ENCODE data around the gene SMYD3. TPM values are rescaled to one million over a fixed set of nuclear protein-coding genes. Genes with fewer than 3 reads are reported as not detected.

Gene SMYD3
- total and polyA plus RNA-seq, 10 of the 15 experiments (the other 5 are each of a cell fraction or from before 2014, with no cell fraction given): 18.3 to 54.0 (median 24.8) TPM

DNA sequence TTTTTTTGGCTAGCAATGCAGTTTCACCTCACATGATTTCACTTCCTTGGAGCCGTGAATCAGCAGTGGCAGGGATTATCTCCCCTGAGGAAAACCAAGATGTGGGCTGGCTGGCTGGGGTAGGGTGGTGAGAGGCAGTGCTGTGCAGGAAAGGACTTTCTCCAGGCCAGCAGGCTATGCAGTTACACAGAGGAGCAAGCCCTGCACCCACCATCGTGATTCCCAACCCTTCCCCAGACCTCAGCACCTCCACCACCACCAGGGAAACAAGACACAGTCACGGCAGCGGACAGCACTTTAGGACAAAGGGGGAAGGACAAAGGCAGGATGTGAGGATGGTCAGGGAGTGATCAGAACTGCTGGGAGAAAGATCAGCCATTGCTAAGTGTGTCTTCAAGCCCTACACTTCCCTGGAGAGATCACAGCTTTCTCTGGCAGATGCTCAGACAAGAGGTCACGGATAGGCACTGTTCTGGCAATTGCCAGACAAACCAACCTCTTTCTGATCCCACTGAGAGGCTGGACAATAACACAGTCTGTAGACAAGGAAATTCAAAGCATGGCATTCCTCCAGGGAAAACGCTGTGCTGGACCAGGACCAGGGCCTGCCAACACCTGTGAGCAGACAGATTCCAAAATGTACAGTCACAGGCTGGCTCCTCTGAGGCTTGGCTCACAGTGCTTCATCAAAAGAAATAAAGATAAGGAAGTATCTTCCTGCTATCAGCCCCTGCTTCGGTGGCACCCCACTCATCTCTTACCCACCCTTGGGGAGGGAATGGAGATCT, 509.4 kb downstream of the SMYD3 start:
- TF ChIP-seq BCL11A (IDR thresholded peaks at IDR 0.05; ENCODE audit: low read depth, low read length): no peak
- TF ChIP-seq, protein P1, sequence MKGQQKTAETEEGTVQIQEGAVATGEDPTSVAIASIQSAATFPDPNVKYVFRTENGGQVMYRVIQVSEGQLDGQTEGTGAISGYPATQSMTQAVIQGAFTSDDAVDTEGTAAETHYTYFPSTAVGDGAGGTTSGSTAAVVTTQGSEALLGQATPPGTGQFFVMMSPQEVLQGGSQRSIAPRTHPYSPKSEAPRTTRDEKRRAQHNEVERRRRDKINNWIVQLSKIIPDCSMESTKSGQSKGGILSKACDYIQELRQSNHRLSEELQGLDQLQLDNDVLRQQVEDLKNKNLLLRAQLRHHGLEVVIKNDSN (IDR thresholded peaks at IDR 0.05; ENCODE audit: borderline replicate concordance, extremely low read length, insufficient read depth, low read depth, low read length): no peak
- H3K27ac ChIP-seq (ENCODE audit: control insufficient read depth, insufficient read depth): no peak overlapping the region
- H3K9ac ChIP-seq (ENCODE audit: control insufficient read depth, insufficient read depth, low read length): no peak overlapping the region
- H3K79me2 ChIP-seq (ENCODE audit: control insufficient read depth, insufficient read depth, low read length): no peaks in the 10 kb centered on the region
- DNase-seq (ENCODE audit: low read depth, low spot score): no peak
- no peak overlapping the region for H3K4me3 ChIP-seq
- H4K20me1 ChIP-seq (ENCODE audit: control insufficient read depth, insufficient read depth): no peaks in the 10 kb centered on the region
- ChIA-PET POLR2A (no interaction called here), RAD21 (ENCODE audit: unreplicated experiment) (interaction anchor here (1.3 to 1.6 kb wide), 2 partner anchors 100 to 109 kb away, joined by 3 read pairs; no protein-coding TSS in a partner anchor), SMC1A (ENCODE audit: uncharacterized antibody, unreplicated experiment) (interaction anchor here (1.3 to 2.5 kb wide), 3 partner anchors 7 to 116 kb away, joined by 3 to 13 read pairs (median 5); no protein-coding TSS in a partner anchor), CTCF (interaction anchor here (4.8 kb wide), 1 partner anchor 108 kb away, joined by 48 read pairs; no protein-coding TSS in a partner anchor)
- peaks cover 4% of the 10 kb centered on the region; the same call in 1 of the 2 replicates for H3K4me1 ChIP-seq (ENCODE audit: control insufficient read depth, insufficient read depth, low read length)
- intact Hi-C loops (cut with micrococcal nuclease; ENCODE audit: unreplicated experiment) (no loop called here), in situ Hi-C loops (cut with MboI) (loop anchor here (5.0 kb wide), 1 partner anchor 100 kb away; no protein-coding TSS in a partner anchor)
- BruUV-seq (replicated peaks): no TSS peak
- H3K9me3 ChIP-seq (replicated peaks; ENCODE audit: control insufficient read depth, insufficient read depth, low read length): no peaks in the 10 kb centered on the region
- H3K36me3 ChIP-seq (ENCODE audit: control insufficient read depth in 2 of 2, insufficient read depth in 2 of 2, low read length in 1 of 2): no peaks in the 10 kb centered on the region
- no peak for ATAC-seq
- no peak for FAIRE-seq
- 70% methylated on average over 7 of the region's 7 CpGs for WGBS (ENCODE audit: insufficient coverage, insufficient replicate concordance, low lambda C conversion rate, missing lambda C conversion rate)
- H3K27me3 ChIP-seq (replicated peaks in 1 of 2; ENCODE audit: control insufficient read depth in 2 of 2, insufficient read depth in 2 of 2, low read length in 1 of 2): no peaks in the 10 kb centered on the region
- H2AFZ ChIP-seq (ENCODE audit: control insufficient read depth, low read depth, low read length): no peak overlapping the region
- H3K4me2 ChIP-seq (ENCODE audit: control insufficient read depth, insufficient read depth): no peak overlapping the region

DNA sequence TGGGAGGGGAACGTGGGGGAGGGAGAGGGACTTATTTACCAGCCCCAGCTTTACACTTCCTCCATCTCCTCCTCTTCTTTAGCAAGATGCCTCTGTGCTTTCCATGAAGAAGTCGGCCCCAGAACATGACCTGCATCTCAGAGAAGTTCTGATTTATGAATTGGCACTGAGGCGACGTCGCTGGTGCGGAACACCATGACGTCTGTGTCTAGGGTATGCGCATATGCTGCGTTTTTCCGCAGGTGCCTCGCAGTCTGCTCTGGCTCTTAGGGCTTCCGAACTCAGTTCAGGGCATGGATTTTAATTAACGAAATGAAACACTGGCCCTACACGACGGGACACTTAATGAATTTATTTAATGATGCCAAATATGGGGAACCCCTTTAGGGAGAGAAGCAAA, 510.3 kb downstream of the SMYD3 start:
- no peak overlapping the region for H3K4me2 ChIP-seq (ENCODE audit: control insufficient read depth, insufficient read depth)
- 80% methylated on average over 15 of the region's 15 CpGs for WGBS (ENCODE audit: insufficient coverage, insufficient replicate concordance, low lambda C conversion rate, missing lambda C conversion rate)
- ChIA-PET SMC1A (ENCODE audit: uncharacterized antibody, unreplicated experiment) (interaction anchor here (0.7 to 1.2 kb wide), 3 partner anchors 43 to 108 kb away, joined by 3 to 4 read pairs (median 3); no protein-coding TSS in a partner anchor), CTCF (interaction anchor here (1.0 to 1.4 kb wide), 2 partner anchors 13 to 108 kb away, joined by 3 read pairs; no protein-coding TSS in a partner anchor), POLR2A (no interaction called here), RAD21 (ENCODE audit: unreplicated experiment) (interaction anchor here (1.3 kb wide), 1 partner anchor 108 kb away, joined by 3 read pairs; no protein-coding TSS in a partner anchor)
- no peak overlapping the region for H2AFZ ChIP-seq (ENCODE audit: control insufficient read depth, low read depth, low read length)
- BruUV-seq (replicated peaks): no TSS peak
- in situ Hi-C loops (cut with MboI) (loop anchor here (5.0 kb wide), 1 partner anchor 100 kb away; no protein-coding TSS in a partner anchor), intact Hi-C loops (cut with micrococcal nuclease; ENCODE audit: unreplicated experiment) (no loop called here)
- no peak for ATAC-seq
- H3K36me3 ChIP-seq (ENCODE audit: control insufficient read depth in 2 of 2, insufficient read depth in 2 of 2, low read length in 1 of 2): no peaks in the 10 kb centered on the region
- no peaks in the 10 kb centered on the region for H4K20me1 ChIP-seq (ENCODE audit: control insufficient read depth, insufficient read depth)
- no peak overlapping the region for H3K27ac ChIP-seq (ENCODE audit: control insufficient read depth, insufficient read depth)
- H3K9me3 ChIP-seq (replicated peaks; ENCODE audit: control insufficient read depth, insufficient read depth, low read length): no peaks in the 10 kb centered on the region
- no peak overlapping the region for H3K9ac ChIP-seq (ENCODE audit: control insufficient read depth, insufficient read depth, low read length)
- no peaks in the 10 kb centered on the region for H3K27me3 ChIP-seq (replicated peaks in 1 of 2; ENCODE audit: control insufficient read depth in 2 of 2, insufficient read depth in 2 of 2, low read length in 1 of 2)
- no peak for FAIRE-seq
- no peak overlapping the region for H3K4me3 ChIP-seq
- H3K79me2 ChIP-seq (ENCODE audit: control insufficient read depth, insufficient read depth, low read length): no peaks in the 10 kb centered on the region
- H3K4me1 ChIP-seq (ENCODE audit: control insufficient read depth, insufficient read depth, low read length): peaks cover 4% of the 10 kb centered on the region; the same call in 1 of the 2 replicates
- DNase-seq (ENCODE audit: low read depth, low spot score): no peak
- no peak for TF ChIP-seq TBL1XR1 (IDR thresholded peaks at IDR 0.05; ENCODE audit: low read depth, low read length)
- TF ChIP-seq CHD4 (IDR thresholded peaks at IDR 0.05): no peak
- no peak for TF ChIP-seq TCF7 (IDR thresholded peaks at IDR 0.05; ENCODE audit: borderline replicate concordance)
- TF ChIP-seq CBX3 (IDR thresholded peaks at IDR 0.05; ENCODE audit: borderline replicate concordance, low read depth): no peak
- TF ChIP-seq, protein P2, sequence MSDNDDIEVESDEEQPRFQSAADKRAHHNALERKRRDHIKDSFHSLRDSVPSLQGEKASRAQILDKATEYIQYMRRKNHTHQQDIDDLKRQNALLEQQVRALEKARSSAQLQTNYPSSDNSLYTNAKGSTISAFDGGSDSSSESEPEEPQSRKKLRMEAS (IDR thresholded peaks at IDR 0.05; ENCODE audit: low read depth, low read length): no peak
- TF ChIP-seq NR2C1 (IDR thresholded peaks at IDR 0.05): no peak
- no peak for TF ChIP-seq SREBF1 (IDR thresholded peaks at IDR 0.05; ENCODE audit: low read length)
- TF ChIP-seq MEF2A (IDR thresholded peaks at IDR 0.05; ENCODE audit: insufficient read depth, low read depth, low read length): no peak
- TF ChIP-seq NFYA (IDR thresholded peaks at IDR 0.05; ENCODE audit: borderline replicate concordance, low read depth, low read length): no peak
